Measurements from ENCODE around the gene KITLG.
"Not testable (repeated sequence)": the region's sequence is repeated elsewhere in the genome, so short reads cannot be mapped to it uniquely, and the experiment has no call there.

The KITLG gene

DNA sequence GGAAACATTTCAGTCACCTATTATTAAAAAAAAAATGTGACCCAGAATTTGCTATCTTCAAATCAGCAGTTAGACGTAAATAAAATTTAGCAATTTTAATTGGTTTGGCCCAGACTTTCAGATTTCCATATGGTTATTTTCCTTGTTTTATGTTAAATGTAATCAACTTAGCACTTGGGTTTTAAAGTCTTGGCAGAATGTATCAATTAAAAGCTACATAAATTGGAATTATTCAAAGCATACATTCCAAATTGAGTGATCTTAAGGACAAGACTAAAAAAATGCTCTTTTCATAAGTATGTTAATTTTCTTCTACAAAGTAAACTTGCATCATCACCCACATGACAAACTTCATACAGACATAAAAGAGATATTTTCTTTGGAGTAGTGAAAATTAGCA, 3.4 kb downstream of the KITLG start:
- no peak for DNase-seq (ENCODE audit: low read depth, low spot score)

DNA sequence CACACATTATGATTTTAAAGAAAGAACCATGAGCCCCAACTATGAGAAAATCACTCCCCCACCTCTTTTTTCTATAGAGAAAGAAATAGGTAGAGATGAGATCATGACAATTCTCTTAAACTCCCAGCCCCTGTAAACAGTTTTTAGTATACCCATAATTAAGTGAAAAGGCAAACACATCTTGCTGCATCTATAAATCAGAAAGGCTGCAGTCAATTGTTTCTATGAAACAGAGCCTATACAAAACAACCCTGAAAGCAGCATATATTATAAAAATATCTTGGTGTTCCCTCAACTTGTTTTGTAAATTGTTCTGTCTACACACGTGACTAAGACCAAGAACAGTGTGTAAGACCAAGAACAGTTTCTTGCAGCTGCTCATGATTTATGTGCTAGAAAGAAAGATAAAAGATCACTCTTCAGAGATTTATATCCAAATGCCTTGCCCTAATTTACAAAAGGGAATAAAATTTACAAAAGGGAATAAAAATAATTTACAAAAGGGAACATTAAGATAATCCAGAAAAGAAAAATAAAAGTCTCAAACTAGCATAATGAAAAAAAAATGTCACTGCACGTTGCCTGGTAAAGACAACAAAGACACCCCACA, 4.8 kb downstream of the KITLG start:
- DNase-seq (ENCODE audit: low read depth, low spot score), result no peak

GRCh38 chr12:88574278-88574677, 6.0 kb downstream of the KITLG start:
- DNase-seq (ENCODE audit: low read depth, low spot score), result no peak

- DNase-seq (ENCODE audit: low read depth, low spot score), result no peak
Observed at GRCh38 chr12:88573583-88573982, 6.7 kb downstream of the KITLG start.

DNA sequence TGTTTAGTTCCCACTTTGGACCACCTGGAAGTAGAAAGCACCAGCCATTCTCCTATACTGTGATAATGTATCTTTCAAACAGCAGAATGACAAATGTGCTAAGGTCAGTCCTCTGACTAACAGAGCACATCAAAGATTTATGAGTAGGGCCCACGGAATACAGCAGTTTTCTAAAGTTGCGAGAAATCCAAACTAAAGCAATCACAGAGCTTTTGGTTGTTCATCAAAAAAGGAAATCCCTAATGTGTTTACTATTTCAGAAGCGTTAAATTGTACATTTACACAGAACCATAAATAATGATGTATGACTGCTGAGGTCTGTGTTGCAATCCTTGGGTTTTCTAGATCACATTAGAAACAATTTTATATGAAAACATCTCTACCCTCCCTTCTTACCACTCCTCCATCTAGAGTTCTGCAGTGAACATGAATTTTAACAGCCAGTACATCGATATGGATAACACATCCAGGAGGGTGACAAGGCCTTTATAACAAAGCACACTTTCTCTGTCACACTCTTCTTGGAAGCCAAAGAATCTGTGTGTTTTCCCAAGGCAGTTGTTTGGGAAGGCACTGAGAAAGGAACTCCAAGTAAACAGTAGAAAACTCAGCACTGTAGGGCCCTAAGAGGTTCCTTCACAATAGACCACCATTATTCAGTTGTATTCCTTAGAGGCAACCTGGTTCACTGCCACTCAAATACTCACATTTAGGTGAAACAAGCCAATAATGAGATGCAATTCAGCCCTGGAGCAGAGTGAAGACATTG, 7.3 kb downstream of the KITLG start:
- no peak for DNase-seq (ENCODE audit: low read depth, low spot score)

GRCh38 chr12:88571543-88571942, 8.7 kb downstream of the KITLG start:
- no peak for DNase-seq (ENCODE audit: low read depth, low spot score)

DNA sequence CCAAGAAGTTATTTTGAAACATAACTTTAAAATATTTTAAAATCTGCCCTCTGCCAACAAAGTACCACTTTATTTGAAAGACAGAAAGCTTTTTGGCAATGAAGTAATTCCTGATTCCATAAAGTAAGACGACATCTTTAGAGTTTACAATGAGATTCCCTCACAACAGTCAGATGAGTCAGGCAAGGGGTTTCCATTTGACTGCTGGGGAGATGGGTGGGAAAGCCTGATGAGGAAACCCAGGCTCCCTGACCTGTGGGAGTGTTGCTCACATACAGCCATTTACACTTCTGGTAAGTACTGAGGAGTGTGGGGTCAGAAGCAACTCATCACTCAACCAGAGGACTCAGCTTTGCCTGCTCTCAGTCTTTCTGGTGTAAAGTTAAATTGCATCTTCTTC, 10.2 kb downstream of the KITLG start:
- DNase-seq (ENCODE audit: low read depth, low spot score), result no peak

DNA sequence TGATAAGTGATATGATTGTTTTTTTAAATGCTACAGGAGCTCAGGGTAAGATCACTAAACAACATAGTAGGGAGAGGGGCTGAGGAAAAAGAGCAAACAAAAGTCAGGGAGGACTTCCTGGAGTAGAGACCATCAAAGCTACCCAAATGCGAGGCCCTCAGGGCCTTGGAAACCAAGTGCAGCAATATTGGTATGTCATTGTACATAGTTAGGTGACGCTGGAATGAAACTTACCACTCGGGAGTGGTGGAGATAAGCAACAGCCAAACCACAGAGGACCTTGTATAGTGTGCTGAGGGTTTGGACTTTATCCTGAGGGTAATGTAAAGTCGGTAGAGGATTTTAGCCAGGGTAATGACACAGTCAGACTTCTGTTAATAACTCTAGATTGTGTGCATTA, 13.8 kb downstream of the KITLG start:
- DNase-seq (ENCODE audit: low read depth, low spot score), result no peak

DNA sequence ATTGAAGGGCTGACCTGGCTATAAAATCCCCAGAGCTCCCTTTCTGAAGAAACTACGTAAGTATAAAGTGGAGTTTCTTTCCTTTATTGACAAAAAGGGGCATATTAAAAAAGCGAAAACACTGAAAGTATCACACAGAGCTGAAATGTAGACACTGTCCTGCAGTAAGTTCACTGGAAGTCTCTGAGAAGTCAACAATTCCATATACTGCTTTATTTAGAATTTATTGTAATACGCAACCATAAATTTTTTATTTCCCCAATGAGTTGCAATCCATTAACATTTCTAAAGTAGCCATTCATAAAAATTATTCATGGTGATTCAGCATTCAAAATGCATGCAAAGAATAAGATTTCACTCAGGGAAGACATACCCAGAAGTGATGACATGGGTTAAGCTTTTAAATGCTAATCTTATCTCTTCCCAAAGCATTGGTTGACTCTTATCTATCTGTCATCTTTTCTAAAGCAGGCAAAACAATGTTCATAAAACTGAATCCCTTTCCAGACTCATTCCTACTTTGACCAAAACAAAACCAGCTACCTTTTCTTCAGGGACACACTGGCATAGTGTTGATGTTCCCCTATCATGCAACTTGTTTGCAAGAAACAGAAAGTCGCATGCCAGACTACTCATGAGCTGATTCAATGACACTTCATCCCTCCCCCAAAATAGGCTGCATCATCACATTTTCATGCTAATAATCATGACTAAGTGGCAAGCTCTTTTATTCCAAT, 17.3 kb downstream of the KITLG start:
- DNase-seq (ENCODE audit: low read depth, low spot score), result no peak

DNA sequence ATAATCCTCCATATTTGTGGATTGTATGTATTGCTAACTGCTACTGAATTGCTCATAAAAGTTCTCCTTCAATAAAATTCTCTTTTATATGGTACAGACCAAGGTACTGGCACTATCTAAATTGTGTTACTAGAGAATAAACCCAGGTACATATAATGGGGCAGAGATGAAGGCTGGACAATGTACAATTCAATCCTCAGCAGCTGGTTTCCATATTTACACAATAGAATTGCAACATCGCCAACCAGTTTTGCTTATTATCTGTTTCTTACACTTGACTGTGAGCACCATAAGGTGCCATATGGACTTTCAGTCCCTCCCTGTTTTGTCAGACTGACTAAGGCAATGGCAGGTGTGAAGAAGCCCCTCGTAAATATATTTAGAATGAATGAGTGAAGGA, 18.1 kb downstream of the KITLG start:
- DNase-seq (ENCODE audit: low read depth, low spot score), result no peak

GRCh38 chr12:88559772-88560171, 20.5 kb downstream of the KITLG start:
- no peak for DNase-seq (ENCODE audit: low read depth, low spot score)

DNA sequence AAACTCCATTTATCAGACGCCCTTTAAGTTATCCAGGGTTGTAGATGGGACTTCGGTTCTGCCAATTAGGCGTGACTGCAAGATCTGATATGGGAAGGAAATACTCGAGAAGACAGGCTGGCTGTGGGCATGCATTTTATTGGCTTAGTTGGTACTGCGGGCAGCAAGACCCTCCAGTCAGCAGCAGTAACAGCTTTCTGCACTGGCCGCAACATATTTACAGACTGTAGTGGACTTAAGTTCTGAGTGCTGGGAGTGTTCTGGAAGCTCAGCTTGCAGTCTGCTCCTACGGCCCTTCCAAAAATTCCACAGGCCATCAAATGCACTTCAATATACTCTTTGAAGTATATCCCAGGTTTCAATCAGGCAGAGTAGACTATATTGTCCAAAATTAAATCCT, 21.1 kb downstream of the KITLG start:
- DNase-seq (ENCODE audit: low read depth, low spot score), result no peak

DNA sequence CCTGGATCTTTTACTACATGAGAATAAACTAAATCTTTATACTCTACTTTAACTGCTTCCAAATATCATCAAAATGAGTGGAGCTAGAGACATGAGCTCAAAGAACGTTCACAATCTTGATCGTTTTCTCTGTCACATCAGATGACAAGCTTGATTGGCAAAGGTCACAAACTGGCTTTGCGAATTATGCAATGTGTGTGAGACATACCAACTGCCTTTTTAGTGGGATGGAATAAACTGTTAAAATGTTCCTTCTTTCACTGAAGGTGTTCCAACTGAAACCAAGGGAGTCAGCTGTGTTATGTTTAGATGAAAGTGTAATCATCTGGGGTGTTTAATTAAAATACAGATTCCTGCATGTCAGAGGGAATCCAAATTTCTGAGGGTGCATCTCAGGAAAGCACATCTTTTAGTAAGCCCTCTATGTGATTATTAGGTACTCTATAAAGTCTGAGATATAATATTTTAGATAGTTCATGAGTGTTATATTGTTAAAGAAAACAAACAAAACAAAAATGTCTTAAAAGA, 21.9 kb downstream of the KITLG start:
- DNase-seq (ENCODE audit: low read depth, low spot score), result no peak

GRCh38 chr12:88556213-88556774, 24.0 kb downstream of the KITLG start:
- DNase-seq (ENCODE audit: low read depth, low spot score), result no peak

DNA sequence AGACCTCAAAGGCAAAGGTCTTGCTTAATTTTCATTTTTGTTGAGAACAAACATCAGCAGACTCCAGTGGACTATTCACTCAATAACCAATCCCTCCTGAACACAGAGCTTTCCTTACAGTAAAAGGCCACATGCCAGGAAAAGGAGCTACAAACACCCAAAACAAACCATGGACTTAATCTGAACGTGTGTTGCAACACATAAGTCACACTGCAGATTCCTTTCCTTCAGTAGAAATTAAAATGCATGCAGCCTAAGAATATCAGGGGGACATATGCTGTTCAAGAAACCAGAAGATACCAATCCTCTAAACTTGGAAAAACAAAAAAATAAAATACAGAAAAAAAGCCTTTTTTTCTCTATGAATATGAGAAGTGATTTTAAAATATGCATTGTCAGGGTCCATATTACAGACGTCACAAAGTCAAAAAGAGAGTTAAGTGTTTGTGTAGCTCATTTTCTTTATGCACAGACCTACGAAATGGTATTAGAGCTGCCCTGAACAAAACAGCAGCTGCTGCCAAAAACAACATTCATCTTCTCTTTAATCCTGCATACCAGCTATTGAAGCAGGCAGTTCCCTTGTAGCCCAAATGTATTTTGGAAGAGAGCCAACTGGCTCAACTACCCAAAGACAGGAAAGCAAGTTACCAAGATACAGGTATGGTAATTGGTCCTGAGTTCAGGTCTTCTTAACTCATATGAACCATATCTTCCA, 26.2 kb downstream of the KITLG start:
- no peak for DNase-seq (ENCODE audit: low read depth, low spot score)

GRCh38 chr12:88552610-88553079, 27.6 kb downstream of the KITLG start:
- no peak for DNase-seq (ENCODE audit: low read depth, low spot score)

DNA sequence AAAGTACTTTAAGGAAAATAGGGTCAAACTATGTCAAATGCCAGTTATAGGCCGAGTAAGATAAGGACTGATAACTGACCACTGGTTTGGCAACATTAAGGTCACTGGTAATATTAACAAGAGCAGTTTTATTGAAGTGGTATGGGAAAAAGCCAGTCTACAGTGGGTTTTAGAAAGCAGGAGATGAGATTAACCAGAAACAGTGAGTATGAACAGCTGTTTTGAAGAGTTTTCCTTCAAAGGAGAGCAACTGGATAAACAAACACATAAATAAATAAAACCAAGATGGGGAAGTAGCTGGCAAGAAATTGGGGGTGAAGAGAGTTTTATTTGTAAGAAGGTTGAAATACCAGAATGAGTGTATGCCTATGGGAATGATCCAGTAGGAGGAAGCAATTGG, 30.3 kb downstream of the KITLG start:
- no peak for DNase-seq (ENCODE audit: low read depth, low spot score)

DNA sequence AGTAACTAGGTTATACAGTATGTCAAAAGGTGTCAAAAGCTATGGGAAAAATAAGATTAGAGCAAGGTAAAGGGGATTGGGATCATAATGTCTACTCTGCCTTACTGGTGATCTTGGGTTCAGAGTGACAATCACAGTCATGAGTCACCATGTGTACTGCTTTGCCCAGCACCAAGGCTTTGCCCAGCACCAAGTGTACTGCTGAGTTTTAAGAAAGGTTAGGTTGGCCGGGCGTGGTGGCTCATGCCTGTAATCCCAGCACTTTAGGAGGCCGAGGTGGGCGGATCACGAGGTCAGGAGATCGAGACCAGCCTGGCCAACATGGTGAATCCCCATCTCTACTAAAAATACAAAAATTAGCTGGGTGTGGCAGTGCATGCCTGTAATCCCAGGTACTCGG, 32.3 kb downstream of the KITLG start:
- DNase-seq (ENCODE audit: low read depth, low spot score), result not testable (repeated sequence)

- no peak for DNase-seq (ENCODE audit: low read depth, low spot score)
Observed at GRCh38 chr12:88546853-88547252, 33.4 kb downstream of the KITLG start.

GRCh38 chr12:88546226-88546625, 34.0 kb downstream of the KITLG start:
- DNase-seq (ENCODE audit: low read depth, low spot score), result no peak
